Muscle of back (tissue), 11 donors: ENCODE results near the gene PEMT. TPM values are rescaled to one million over a fixed set of nuclear protein-coding genes. Genes with fewer than 3 reads are reported as not detected.

ENCODE experiments used
- DNase-seq, 3 donors: peaks; one replicate each; pipeline versions ENCODE4 v3.0.0 to v3.0.0-alpha.2; 2013
- polyA plus RNA-seq, 10 donors: library from polyadenylated mRNA; unstranded; fragments of 120-200 nt; gene quantifications; one replicate each; pipeline ENCODE4 v1.2.1, GENCODE V29; 2013; ENCODE audit not compliant: insufficient read length in 10 of 10

Gene PEMT
- polyA plus RNA-seq, 10 donors, result 17.6 to 24.8 (median 22.5) TPM

DNA sequence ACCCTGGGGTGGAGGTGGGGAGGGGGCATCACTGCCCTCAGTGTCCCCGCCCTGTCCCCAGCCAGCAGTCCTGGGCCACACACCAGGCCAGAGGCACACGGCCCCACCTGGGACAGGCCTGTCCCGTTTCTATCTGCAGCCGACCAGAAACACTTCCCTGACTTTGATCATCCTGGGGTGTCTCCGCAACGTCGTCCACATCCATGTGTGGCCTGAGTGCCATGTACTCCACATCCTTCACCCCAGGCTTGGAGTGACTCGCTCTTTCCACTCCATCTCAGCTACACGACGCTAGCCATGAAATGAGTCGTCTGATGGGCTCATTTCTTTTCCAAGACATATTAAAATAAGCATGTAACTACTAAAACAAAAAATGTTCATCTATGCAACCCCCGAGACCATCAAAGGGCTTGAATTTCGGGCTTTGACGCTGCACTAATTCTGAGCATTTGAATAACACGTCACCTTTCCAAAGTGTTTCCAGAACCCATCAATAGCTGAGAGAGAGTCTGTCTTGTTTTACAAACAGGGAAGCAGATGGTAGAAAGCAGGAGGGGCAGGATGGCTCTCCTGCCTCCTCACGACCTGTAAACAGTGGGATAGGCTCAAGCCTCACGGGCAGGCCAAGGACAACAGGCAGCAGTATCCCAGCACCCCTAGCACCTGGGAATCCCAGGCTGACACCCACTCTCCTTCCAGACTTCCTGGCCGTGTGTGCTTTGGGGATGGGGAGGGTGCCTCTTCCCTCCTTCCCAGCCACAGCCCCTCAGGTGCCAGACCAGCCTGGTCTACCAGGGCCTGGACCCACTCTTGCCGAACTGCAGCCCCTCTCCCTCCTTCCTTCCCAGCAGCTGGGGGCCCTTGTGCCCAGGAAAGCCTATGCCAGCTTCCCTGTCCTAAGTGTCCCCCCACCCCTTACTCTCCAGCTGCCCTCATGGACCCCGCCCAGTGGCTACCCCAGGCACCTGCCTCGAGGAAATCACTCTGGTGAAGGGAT lies 75.3 kb downstream of the PEMT start:
- peak; percentile 43 to 72 (median 59) for DNase-seq

DNA sequence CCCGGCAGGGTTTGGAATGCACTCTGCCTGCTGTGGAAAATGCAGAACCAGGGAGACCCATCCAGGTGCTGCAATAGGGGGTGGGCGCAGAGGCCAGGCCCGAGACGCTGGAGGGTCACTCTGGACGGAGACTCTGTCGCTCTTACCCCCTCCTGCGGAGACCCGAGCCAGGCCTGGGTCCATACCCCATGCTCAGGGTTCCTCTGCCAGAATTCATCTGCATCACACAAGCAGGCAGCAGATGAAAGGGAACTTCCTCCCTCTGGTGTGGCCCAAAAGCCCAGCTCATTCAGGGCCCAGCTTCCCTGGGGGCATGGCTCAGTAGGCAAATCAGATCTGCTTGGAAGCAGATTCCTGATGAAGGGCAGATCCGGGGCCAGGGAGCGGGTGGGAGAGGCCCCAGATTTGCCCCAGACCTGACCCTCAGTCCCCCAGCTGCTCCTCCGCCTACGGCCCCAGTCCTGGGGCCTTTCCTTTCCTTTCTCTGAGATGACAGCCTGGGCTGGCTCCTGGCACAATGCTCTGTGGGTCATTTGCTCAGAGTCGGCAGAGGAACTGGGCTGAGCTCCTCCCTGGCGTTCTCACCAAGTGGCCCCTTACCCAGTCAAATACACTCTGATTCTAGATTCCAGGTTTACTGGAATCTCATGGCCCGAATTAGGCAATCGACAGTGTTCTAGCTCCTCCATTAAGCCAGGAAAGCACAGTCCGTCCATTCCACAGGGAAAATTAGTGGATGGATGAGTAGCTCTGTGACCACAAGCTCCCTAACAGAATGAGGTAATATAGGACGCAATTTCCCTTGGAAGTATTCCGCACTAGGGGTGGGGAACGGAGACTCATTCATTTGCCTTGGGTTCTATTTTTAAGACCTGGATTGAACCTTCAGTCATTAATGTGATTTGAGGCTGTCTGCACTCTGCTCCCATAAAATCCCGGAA lies 76.2 kb downstream of the PEMT start:
- DNase-seq, result peak; percentile 56 to 71 (median 71)

DNA sequence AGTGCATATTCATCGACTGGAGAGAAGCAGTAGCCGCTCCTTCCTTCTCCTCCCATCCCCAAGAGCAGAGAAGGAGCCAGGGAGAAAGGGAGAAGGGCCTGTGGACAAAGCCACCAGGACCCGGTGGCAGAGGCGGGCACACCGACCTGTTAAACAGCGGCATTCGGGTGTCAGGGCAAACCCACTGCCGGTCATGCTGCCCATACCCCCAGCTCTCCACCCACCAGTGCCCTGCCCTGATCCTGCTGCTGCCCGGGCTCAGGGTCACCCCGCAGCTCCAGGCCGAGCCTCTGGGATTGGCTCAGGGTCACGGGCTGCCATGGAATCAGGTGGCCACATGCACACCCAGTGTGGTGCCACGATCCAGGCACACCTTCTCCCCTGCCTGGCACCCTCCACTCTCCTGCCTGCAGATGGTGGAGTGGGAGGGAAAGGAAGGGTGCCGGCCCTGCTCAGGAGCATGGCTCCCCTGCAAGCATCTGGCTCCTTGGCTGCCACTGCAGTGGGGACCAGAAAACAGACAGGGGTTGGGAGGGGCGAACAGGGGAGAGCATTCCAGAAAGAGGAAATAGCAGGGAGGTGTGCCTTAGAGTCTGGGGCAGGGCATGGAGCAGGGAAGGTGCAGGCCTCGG lies 77.0 kb downstream of the PEMT start:
- DNase-seq, result no peak

DNA sequence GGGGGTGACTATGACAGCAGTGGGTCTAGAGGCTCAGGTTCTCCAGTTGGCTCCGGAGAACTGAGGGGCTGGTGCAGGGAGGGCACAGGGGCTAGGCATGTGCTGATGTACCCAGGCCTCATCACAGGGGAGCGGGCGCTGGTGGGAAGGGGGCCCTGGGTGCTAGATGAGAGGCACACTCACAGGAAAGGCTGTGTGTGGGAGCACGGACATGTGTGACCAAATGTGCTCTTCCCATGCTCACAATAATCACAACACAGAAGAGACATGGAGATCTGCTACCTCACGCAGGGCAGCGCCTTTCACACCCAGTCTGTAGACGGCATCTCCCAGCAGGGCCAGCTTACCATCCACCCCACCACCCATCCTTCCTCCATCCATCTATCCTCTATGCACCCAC lies 77.9 kb downstream of the PEMT start:
- DNase-seq, result no peak

DNA sequence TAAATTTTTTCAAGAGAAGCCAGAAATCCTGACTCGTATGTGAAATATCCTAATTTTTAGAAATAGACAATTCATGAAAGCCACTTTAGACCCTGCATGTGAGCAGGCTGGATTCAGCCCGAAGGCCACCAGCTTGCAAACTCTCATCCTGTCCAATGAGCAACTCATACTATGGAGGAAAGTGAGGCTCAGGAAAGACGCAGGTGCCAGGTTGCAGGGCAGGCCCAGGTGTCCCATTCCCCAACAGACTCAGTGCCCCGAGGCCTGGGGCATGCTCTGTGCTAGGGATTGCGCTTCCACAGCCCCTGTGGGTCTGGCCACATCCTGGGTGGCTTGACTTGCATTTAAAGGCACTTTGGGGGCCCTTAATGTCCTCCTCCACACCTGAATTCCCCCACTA lies 78.6 kb downstream of the PEMT start:
- no peak for DNase-seq

DNA sequence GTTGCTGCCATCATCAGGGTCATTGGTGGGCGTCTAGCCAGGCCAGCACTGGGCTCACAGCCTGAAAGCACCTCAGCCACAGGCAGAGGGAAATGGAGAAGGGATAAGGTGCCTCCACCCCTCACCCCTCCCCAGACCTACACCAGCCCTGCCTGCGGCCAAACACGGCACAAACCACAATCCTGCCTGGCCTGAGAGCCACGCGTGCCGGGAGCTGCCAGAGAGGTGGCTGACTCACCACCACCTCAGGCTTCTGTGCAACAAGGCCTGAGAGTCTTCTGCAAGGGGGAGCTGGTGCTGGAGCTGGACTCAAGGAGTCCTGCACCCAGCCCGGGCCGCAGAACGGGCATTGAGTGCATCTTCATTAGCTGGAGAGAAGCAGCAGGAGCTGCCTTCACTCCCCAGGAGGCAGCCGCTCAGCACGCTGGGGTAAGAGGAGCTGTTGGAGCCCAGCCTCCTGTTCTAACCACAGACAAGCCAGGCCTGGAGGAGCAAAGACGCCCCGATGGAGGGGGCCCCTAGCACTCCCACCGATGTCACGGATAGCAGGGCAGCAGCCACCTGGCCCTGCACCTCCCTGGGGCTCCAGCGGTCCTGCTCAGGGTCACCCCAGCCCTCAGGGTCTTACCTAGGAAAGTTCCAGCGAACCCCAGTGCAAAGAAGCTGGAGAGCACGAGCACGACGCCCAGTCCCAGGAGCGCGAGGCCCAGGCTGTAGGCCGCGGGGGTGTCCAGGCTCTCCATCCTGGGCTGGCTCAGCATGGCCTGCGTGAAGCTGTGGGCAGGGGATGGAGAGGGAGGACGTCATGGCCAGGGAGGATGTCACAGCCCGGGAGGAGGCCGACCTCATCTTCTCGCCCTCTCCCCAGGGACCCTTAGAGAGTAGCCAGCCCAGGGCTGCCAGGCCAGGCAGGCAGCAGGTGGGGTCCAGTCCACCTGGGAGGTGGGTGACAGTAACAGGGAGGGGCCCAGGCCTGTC lies 79.3 kb downstream of the PEMT start:
- DNase-seq, result peak in 1 of 3 donors; percentile 55

DNA sequence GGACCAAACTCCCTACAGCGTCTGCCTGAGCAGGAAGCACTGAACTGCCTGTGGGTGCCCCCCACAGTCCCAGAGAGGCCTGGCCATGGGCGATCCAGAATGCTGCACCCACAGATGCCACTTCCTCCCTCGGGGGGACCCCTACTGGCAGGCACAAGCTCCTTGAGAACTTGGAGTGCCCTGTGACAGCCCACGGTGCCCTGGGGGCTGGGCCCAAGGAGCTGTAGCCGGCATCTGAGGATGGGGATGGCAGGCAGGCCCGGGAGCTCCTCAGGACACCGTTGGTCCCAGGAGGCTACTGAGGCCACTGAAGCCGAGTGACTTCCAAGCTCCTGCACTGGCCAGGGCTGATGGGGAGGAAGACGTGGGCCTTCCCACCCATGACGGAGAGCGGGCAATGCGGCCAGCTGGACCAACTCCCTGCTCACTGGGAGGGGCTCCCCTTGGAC lies 80.2 kb downstream of the PEMT start:
- no peak for DNase-seq

DNA sequence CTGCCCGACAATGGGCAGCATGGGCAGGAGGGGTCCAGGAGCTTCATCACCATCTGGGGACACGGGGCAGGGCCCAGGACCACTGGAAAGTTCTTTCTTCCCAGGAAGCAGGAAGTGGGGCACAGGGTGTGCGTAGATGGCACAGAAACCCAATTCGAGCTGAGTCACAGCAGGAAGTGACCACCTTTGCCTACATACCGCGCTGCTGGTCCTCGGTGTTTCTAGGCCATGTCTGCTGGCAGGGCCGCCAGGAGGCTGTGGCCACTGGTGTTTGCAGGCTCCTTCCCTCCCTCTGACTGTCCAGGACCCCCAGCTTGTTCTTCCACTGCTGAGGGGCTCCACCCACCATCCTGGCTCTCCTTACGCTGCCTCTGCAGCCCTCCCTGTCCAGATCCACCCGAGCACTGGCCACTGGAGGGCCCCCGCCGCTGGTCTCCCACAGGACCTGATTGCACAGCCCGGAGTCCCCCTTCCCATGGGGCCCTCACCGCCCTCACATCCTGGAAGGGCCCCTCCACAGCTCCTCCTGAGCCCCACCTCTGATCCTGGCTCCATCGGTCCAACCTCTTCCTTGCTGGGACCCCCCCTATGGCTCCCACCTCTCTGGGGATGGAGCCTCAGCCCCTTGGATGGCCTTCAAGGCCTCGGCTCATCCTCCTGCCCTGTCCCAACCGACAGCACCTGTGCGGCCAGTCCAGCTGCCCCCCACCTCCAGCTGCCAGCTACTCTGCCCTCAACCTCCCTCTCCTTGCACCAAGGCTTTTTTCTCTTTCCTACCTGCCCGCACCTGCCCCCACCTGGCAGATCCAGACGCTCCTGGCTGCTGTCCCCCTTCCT lies 80.8 kb downstream of the PEMT start:
- no peak for DNase-seq

DNA sequence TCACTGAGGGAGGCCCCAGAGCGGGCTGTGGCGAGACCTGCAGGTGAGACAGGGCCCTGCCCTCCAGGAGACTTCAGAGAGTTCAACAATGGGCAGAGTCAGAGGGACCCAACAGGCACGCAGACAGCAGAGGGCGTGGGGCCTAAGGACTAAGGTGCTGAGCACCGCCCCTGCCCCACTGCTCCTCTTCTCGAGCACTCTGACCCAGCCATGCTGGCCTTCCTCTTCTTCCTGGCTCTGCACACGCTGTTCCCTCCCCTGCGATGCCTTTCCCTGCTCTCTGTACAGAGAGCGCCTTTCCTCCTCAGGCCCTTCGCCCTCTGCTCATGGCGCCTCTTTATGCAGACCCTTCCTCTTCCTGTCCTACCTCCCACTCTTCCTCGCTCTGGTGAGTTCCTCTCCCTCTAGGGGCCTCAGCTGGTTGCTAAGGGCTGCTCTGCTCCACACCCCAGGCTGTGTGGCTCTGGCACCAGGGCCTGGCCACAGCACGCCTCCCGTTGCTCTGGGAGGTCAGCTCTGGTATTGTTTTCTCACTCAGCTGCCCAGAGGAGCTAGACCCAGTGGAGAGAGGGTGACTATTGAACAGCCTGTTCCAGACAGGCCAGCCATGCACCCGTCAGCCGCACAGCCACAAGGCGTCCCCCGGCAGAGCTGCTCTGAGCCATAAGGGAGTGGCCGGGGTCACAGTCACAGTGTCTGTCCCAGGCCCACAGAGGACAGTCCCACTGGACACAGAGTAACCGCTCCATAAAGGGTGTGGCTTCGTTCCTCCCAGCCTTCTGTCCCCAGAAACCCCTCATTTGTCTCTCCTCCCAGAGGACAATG lies 81.7 kb downstream of the PEMT start:
- DNase-seq, result no peak

DNA sequence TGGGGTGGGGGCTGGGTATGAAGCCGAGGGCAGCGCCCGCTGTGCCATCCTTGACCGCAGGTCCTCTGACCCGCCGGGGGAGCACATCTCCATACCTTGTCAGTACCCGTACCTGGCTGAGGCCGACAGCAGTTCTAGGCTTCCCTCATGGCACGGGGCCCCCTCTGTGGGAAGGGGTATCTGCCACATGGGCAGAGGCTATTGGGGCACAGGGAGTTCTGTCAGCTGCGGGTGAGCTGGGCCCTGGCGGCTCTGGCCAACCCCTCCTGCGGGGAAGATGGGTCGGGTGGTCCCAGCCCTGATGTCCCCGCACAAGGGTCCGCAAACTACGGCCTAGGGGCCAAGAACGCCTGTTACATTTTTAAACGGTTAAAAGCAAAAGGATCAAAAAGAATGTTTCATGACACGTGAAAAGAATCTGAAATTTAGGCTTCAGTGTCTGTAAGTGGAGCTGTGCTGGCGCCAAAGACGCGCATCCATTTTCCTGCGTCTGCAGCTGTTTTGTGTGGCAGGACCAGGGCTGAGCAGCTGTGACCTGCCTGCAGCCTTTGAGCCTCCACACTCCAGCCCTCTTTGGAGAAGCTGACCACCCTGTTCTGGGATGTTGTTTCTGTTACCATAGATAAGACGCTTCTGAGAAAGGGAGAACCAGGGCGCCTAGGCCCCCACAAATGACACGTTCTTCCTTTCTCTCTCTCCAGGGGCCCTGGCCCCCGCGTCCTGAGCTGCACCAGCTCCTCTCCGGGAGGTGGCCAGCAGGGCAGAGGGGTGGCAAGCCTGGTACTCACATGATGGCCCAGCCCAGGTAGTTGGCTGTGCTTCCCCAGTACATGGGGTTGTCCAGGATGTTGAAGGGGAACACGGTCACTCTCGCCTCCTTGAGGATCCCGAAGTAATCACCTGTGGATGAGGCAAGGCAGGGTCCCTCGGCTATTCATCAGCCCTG lies 82.6 kb downstream of the PEMT start:
- peak in 1 of 3 donors; percentile 57 for DNase-seq

DNA sequence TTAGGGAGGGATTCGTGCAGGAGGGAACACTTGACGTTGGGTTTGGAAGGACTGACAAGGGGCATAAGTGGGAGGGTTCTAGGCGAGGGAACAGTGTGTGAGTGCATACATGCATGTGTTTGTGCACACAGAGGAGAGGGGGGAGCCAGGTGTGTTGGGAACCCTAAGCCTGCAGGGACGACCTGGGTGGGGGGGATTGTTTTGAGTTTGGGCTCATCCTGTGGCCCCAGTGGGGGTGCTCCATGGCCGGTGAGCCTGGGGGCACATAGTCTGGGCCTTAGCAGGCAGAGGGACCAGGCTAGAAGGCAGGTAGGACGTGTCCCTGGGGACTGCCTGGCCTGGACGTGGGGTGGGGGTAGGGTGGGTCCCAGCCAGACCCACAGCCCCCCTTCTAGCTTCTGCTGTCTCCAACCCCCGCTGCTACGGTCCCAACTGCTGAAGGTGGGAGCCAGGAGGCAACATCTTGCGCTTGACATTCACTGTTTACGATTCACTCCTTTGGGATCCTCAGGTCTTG lies 83.4 kb downstream of the PEMT start:
- DNase-seq, result no peak

DNA sequence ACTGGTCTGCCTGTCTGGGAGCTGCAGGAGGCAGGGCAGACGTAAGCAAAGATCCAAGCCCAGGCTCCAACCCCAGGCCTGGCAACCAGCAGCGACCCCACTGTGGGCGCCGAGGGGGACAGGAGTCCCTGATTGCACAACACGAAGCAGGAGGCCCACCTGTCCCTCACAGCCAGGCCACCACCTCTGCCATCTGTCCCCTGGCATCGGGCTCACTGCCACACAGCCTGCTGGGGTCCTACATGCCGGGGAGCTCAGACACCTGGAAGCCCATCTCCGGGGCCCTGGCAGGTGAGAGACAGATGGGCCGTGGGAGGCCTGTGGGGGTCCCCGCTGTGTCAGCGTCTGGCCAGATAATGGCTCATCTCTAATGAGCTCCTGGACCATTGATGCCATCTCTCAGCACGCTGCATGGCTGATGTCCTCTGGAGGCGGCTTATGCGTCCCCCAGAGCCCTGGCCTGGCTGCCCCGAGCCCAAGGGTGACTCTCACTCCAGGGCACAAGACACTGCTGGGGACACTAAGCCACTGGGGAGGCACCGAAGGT lies 84.0 kb downstream of the PEMT start:
- DNase-seq, result no peak

DNA sequence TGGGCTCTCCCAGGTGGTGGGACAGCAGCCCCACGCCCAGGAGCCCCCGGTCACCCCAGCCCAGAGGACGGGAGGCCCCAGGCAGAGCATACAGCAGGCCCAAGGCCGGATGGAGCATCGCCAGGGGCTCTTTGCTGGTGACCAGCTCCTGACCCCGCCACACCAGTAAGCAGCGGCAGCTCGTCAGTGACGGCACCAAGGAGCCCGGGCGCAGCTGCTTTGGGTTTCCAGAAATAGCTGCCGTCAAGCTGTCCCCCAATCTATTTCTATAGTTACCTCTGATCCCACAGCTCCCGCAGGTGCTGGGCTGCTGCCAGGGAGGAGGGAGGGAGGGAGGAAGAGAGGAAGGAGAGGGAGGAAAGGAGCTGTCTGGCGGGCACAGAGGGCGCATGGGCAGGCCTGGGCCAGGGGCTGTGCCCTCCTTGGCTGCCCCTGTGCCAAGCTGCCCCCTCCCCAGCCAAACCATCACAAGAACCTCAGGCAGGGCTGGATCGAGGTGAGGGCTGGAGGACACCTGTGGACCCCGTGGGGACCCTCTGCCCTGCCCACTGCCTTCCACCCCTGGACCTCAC lies 84.5 kb downstream of the PEMT start:
- peak; percentile 60 to 72 (median 64) for DNase-seq

DNA sequence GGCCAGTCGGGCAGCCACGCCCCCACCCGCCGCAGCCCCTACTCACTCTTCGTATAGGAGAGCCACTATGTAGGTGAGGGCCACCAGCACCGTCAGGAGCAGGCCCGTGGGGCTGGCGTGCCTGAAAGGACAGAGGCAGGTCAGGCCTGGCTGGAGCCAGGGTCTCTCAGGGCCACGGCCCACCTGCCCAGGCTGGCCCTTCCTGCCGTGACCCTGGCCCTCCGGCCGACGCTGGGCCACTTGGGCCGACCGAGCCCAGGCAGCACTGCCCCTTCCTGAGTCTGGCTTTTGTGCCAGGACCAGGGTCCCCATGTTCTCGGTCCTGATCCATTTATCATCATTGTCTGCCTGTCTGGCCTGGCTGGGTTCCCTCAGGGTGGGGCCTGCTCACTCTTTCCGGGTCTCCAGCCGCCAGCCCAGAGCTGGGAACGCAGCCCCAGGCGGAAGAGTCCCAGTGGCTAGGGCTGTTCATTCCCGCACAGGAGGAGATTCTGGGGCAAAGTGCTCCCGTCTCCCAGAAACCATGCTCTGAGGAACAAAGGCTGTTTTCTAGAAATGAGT lies 85.2 kb downstream of the PEMT start:
- no peak for DNase-seq

DNA sequence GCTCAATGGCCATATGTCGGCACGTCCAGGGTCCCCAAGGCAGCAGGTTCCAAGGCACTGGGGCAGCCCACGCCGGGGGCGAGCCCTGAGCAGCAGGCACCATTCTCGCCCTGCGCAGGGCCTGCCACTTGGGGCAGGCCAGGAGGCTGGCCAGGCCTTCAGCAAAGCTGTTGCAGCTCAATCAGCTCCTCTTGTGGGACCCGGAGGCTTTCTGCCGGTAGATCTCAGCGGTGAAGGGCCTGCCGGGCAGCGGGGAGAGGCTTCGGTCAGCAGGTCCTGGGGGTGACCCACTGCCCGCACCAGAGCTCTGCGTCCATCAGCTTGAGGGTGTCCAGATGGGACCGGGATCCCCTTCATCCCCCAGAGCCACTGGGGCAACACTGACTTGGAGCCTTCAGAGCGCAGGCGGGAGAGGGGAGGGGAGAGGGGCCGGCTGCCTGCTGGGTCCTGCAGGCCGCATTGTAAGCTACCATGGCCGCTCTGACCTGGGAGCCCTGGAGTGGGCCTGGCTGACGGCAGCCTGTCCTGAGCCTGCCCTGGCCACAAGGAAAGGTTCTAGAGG lies 85.8 kb downstream of the PEMT start:
- peak in 1 of 3 donors; percentile 7 for DNase-seq

DNA sequence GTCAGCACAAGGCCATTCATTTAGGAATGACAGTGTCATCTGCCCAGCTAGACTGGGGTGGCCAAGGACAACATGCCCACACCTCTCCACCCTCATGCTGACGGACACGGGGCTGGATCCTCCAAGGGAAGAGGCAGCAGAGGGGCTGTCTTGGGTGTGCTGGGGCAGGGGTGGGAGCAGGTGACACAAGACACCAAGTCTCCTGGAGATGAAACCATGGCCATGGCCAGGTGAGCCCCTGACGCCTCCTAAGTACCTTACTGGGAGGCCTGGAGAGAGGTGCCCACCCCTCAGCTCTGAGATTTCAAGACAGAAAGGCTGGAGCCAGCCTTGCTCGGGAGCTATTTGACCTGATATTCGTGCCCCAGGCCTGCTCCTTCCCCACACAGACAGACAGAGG lies 86.4 kb downstream of the PEMT start:
- peak in 1 of 3 donors; percentile 7 for DNase-seq
